Esophagus muscularis mucosa (tissue), 3 donors: ENCODE measurements around the gene INO80E.

Source experiments
- POLR2A ChIP-seq: fragments of 450-650 bp; IDR thresholded peaks from one replicate; pipeline ENCODE4 v1.6.1; 2017; ENCODE audit warnings: antibody characterized with exemption, moderate library complexity, mild to moderate bottlenecking, low read depth
- TF ChIP-seq, protein P1 (sequence below), 3 experiments: fragments of 200-600 bp in 2 of 3; fragments of 450-650 bp in 1 of 3; sonication (generic) in 2 of 3; IDR thresholded peaks; one replicate each; pipeline ENCODE4 v1.5.1; 2017 to 2019; ENCODE audit warnings: antibody characterized with exemption in 3 of 3, mild to moderate bottlenecking in 2 of 3, moderate library complexity in 1 of 3

DNA sequence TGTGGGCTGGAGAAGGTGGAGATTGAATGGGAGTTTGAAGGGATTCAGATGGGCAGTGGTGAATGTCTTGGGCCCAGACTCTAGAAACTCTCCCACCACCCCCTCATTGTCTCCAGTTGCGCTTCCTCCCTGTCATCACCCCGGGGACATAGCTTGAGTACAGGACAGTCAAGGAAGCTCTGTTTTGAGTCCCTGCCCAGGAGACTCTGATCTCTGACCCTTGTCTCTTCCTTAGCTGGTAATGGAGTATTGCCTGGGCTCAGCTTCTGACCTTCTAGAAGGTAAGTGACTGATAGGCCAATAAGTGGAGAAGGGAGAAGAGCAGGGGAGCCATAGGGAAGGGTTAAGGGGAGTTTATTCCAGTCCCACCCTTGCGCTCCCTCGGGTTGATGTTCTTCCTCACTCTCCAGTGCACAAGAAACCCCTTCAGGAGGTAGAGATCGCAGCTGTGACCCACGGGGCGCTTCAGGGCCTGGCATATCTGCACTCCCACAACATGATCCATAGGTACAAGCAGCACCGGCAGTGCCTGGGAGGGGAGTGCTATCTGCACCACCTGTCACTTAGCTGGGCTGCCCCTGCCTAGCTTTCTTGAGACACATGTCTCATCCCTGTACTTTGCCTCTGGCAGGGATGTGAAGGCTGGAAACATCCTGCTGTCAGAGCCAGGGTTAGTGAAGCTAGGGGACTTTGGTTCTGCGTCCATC is 17.3 kb upstream of the INO80E start:
- TF ChIP-seq POLR2A = no peak
- TF ChIP-seq, protein P1, sequence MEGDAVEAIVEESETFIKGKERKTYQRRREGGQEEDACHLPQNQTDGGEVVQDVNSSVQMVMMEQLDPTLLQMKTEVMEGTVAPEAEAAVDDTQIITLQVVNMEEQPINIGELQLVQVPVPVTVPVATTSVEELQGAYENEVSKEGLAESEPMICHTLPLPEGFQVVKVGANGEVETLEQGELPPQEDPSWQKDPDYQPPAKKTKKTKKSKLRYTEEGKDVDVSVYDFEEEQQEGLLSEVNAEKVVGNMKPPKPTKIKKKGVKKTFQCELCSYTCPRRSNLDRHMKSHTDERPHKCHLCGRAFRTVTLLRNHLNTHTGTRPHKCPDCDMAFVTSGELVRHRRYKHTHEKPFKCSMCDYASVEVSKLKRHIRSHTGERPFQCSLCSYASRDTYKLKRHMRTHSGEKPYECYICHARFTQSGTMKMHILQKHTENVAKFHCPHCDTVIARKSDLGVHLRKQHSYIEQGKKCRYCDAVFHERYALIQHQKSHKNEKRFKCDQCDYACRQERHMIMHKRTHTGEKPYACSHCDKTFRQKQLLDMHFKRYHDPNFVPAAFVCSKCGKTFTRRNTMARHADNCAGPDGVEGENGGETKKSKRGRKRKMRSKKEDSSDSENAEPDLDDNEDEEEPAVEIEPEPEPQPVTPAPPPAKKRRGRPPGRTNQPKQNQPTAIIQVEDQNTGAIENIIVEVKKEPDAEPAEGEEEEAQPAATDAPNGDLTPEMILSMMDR (IDR thresholded peaks at IDR 0.05) = no peak
